Measurements from ENCODE around the gene LIPT1. TPM values are rescaled to one million over a fixed set of nuclear protein-coding genes. Genes with fewer than 3 reads are reported as not detected.
A peak's percentile ranks its signal among the peaks of the same experiment; 100 is the strongest.

Gene LIPT1
- total and polyA plus RNA-seq, 2 of the 4 experiments (the other 2 are of a cell fraction): 3.2 to 3.5 TPM

DNA sequence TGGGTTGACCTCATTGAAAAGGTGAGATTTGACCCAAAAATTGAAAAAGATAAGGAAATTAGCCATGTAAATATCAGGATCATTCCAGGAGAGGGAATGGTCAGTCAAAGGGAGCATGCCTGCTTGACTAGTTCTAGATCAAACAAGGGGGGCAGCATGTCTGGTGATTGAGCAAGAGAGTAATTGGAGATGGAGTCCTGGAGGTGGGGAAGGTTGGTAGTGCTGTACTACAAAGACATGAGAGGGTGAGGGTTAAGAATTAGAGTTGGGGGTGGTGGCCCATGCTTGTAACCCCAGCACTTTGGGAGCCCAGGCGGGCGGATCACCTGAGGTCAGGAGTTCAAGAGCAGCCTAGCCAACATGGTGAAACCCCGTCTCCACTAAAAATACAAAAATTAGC lies 28.3 kb downstream of the LIPT1 start:
- TF ChIP-seq MAFK (IDR thresholded peaks at IDR 0.05; ENCODE audit: low read depth, low read length) (no peak), CEBPB (IDR thresholded peaks at IDR 0.05; ENCODE audit: low read depth, low read length) (peak; percentile 35; the same call in 1 of the 2 replicates)
- ChIA-PET CTCF (no interaction called here), POLR2A (ENCODE audit: unreplicated experiment) (no interaction called here)
- peaks cover 4% of the 10 kb centered on the region for H3K36me3 ChIP-seq (ENCODE audit: control insufficient read depth, insufficient read depth, low read length)
- H4K91ac ChIP-seq (ENCODE audit: insufficient read depth, low read depth, low read length): no peak overlapping the region
- no peak overlapping the region for H2BK20ac ChIP-seq (ENCODE audit: low read depth, low read length)
- H3K23ac ChIP-seq (ENCODE audit: low read depth, low read length): no peak overlapping the region
- DNase-seq (peak; percentile 4), ATAC-seq (ENCODE audit: low read depth) (no peak)
- no peak overlapping the region for H2AFZ ChIP-seq (replicated peaks; ENCODE audit: low read length, poor library complexity)
- H2BK15ac ChIP-seq (ENCODE audit: low read depth, low read length): no peak overlapping the region
- H3K18ac ChIP-seq (ENCODE audit: low read depth, low read length): no peak overlapping the region
- no peak overlapping the region for H3K4ac ChIP-seq (ENCODE audit: low read depth, low read length)
- dilution Hi-C loops (cut with HindIII; ENCODE audit: low sequenced_read_pairs, unreplicated experiment) (no loop called here), in situ Hi-C loops (cut with MboI; ENCODE audit: low sequenced_read_pairs) (loop anchor here (10.0 kb wide), 2 partner anchors 152 to 292 kb away; partner anchors contain the start of genes EIF5B and TXNDC9), intact Hi-C loops (cut with micrococcal nuclease) (no loop called here)
- H4K5ac ChIP-seq (ENCODE audit: low read depth, low read length): no peak overlapping the region
- H3K14ac ChIP-seq (replicated peaks; ENCODE audit: low read depth, low read length): no peak overlapping the region
- H3K27ac ChIP-seq (ENCODE audit: insufficient read depth, low read length): no peak overlapping the region
- WGBS, 2 experiments (ENCODE audit: extremely low coverage in 2 of 2, insufficient read length in 1 of 2): 100% methylated on average over 2 of the region's 3 CpGs; no CpG with 5 or more reads in 1 of the 2 experiments
- H3K4me3 ChIP-seq (ENCODE audit: insufficient read depth, low read depth, low read length): no peak overlapping the region
- no peak overlapping the region for H2AK5ac ChIP-seq (ENCODE audit: low read depth, low read length)
- BruUV-seq (replicated peaks): no TSS peak
- no peaks in the 10 kb centered on the region for H3K9me3 ChIP-seq (ENCODE audit: control insufficient read depth, insufficient read depth, low read length)
- H3K56ac ChIP-seq (ENCODE audit: extremely low read depth, insufficient read depth, low read length): no peak overlapping the region
- H3K9me1 ChIP-seq (ENCODE audit: insufficient read depth, low read length): no peaks in the 10 kb centered on the region; the same call in 1 of the 2 replicates
- H3K79me1 ChIP-seq (ENCODE audit: low read depth in 1 of 2, low read length in 2 of 2): peaks cover 28 to 45% of the 10 kb centered on the region in 2 experiments
- H2BK120ac ChIP-seq (ENCODE audit: low read depth, low read length): no peak overlapping the region
- no peak overlapping the region for H3K4me2 ChIP-seq (ENCODE audit: low read depth, low read length)
- H2AK9ac ChIP-seq (replicated peaks; ENCODE audit: low read depth, low read length, poor library complexity): no peak overlapping the region
- H3K27me3 ChIP-seq (ENCODE audit: control insufficient read depth, insufficient read depth, low read length): no peaks in the 10 kb centered on the region
- H4K8ac ChIP-seq (ENCODE audit: low read depth in 2 of 2, low read length in 2 of 2): no peak overlapping the region
- H3K4me1 ChIP-seq (ENCODE audit: control insufficient read depth, insufficient read depth, low read length): no peaks in the 10 kb centered on the region; the same call in 1 of the 2 replicates
- no peaks in the 10 kb centered on the region for H4K20me1 ChIP-seq (ENCODE audit: insufficient read depth, low read length)
- no peak overlapping the region for H3K9ac ChIP-seq (ENCODE audit: low read depth, low read length)
- H2BK5ac ChIP-seq (ENCODE audit: low read depth, low read length, poor library complexity, severe bottlenecking): no peak overlapping the region

Measured in IMR-90 (cell line).